ENCODE results near the gene C1QTNF5. TPM values are rescaled to one million over a fixed set of nuclear protein-coding genes. Genes with fewer than 3 reads are reported as not detected.

The C1QTNF5 gene
- total and polyA plus RNA-seq, 7 experiments from 2014 or later, result not detected

- Histone ChIP-seq H3K36me3 (ENCODE audit: control insufficient read depth in 2 of 3, insufficient read depth in 3 of 3, low read length in 3 of 3) (no peaks in the 10 kb centered on the region), H3K4me1 (ENCODE audit: control insufficient read depth in 2 of 2, insufficient read depth in 2 of 2, low read length in 2 of 2) (no peaks in the 10 kb centered on the region), H3K27me3 (ENCODE audit: control insufficient read depth in 2 of 2, insufficient read depth in 2 of 2, low read length in 2 of 2) (peaks cover 5 to 22% of the 10 kb centered on the region in 2 donors), H3K4me3 (ENCODE audit: low read length) (no peak overlapping the region), H3K27ac (ENCODE audit: low read depth, low read length) (no peak overlapping the region), H3K9me3 (ENCODE audit: control insufficient read depth in 2 of 3, low read length in 3 of 3) (no peaks in the 10 kb centered on the region)
- DNase-seq (peak in 8 of 9 donors; percentile 31 to 80 (median 47)), ATAC-seq (peak; percentile 91)
- Mint-ChIP-seq H3K27me3 (peaks cover 36 to 60% (median 46%) of the 10 kb centered on the region in 5 donors), H3K9me3 (peaks cover 0 to 1% (median 0%) of the 10 kb centered on the region in 11 donors), H3K36me3 (peaks cover 0 to 6% (median 0%) of the 10 kb centered on the region in 5 donors), H3K27ac (peak overlapping the region in 1 of 9 donors; percentile 17), H3K4me3 (peak overlapping the region; percentile 80 to 91 (median 82)), H3K4me1 (peaks cover 5 to 16% (median 11%) of the 10 kb centered on the region in 7 donors)
- intact Hi-C loops (cut with micrococcal nuclease), result loop anchor here in 1 of 2 donors (1.0 kb wide), 2 partner anchors 8 to 17 kb away; partner anchors contain the start of gene USP2
- CTCF ChIA-PET, result interaction anchor here (0.6 to 1.7 kb wide), 5 partner anchors 8 to 550 kb away, joined by 3 to 4 read pairs (median 3); partner anchors contain the start of gene USP2
- POLR2A ChIA-PET, result no interaction called here
Measured at GRCh38 chr11:119363851-119364590, 23.3 kb upstream of the C1QTNF5 start.

- CTCF ChIA-PET, result interaction anchor here (0.5 kb wide), 1 partner anchor 80 kb away, joined by 3 read pairs; no protein-coding TSS in a partner anchor
- peaks cover 0 to 6% (median 0%) of the 10 kb centered on the region in 5 donors for H3K36me3 Mint-ChIP-seq
- H3K4me3 Mint-ChIP-seq, result peak overlapping the region in 9 of 10 donors; percentile 27 to 78 (median 45)
- POLR2A ChIA-PET, result no interaction called here
- intact Hi-C loops (cut with micrococcal nuclease), result no loop called here
- no peak overlapping the region for H3K27ac ChIP-seq (ENCODE audit: low read depth, low read length)
- no peaks in the 10 kb centered on the region for H3K36me3 ChIP-seq (ENCODE audit: control insufficient read depth in 2 of 3, insufficient read depth in 3 of 3, low read length in 3 of 3)
- ATAC-seq (no peak), DNase-seq (peak in 1 of 9 donors; percentile 6)
- H3K9me3 ChIP-seq (ENCODE audit: control insufficient read depth in 2 of 3, low read length in 3 of 3), result no peaks in the 10 kb centered on the region
- no peak overlapping the region for H3K27ac Mint-ChIP-seq
- peaks cover 32 to 63% (median 42%) of the 10 kb centered on the region in 5 donors for H3K27me3 Mint-ChIP-seq
- peaks cover 0 to 1% (median 0%) of the 10 kb centered on the region in 11 donors for H3K9me3 Mint-ChIP-seq
- H3K4me1 ChIP-seq (ENCODE audit: control insufficient read depth in 2 of 2, insufficient read depth in 2 of 2, low read length in 2 of 2), result no peaks in the 10 kb centered on the region
- no peak overlapping the region for H3K4me3 ChIP-seq (ENCODE audit: low read length)
- H3K4me1 Mint-ChIP-seq, result peaks cover 5 to 16% (median 11%) of the 10 kb centered on the region in 7 donors
- peaks cover 5 to 20% of the 10 kb centered on the region in 2 donors for H3K27me3 ChIP-seq (ENCODE audit: control insufficient read depth in 2 of 2, insufficient read depth in 2 of 2, low read length in 2 of 2)
Measured at GRCh38 chr11:119363081-119363850, 22.6 kb upstream of the C1QTNF5 start.

GRCh38 chr11:119362741-119363080 lies 22.0 kb upstream of the C1QTNF5 start:
- Histone ChIP-seq H3K27me3 (ENCODE audit: control insufficient read depth in 2 of 2, insufficient read depth in 2 of 2, low read length in 2 of 2) (peaks cover 5 to 15% of the 10 kb centered on the region in 2 donors), H3K27ac (ENCODE audit: low read depth, low read length) (no peak overlapping the region), H3K9me3 (ENCODE audit: control insufficient read depth in 2 of 3, low read length in 3 of 3) (no peaks in the 10 kb centered on the region), H3K36me3 (ENCODE audit: control insufficient read depth in 2 of 3, insufficient read depth in 3 of 3, low read length in 3 of 3) (no peaks in the 10 kb centered on the region), H3K4me1 (ENCODE audit: control insufficient read depth in 2 of 2, insufficient read depth in 2 of 2, low read length in 2 of 2) (no peaks in the 10 kb centered on the region), H3K4me3 (ENCODE audit: low read length) (no peak overlapping the region)
- DNase-seq (no peak), ATAC-seq (no peak)
- peaks cover 5 to 16% (median 11%) of the 10 kb centered on the region in 7 donors for H3K4me1 Mint-ChIP-seq
- peak overlapping the region in 8 of 10 donors; percentile 20 to 78 (median 44) for H3K4me3 Mint-ChIP-seq
- CTCF ChIA-PET, result no interaction called here
- peaks cover 30 to 64% (median 41%) of the 10 kb centered on the region in 5 donors for H3K27me3 Mint-ChIP-seq
- no peak overlapping the region for H3K27ac Mint-ChIP-seq
- POLR2A ChIA-PET, result no interaction called here
- H3K36me3 Mint-ChIP-seq, result peaks cover 0 to 6% (median 0%) of the 10 kb centered on the region in 5 donors
- H3K9me3 Mint-ChIP-seq, result peaks cover 0 to 1% (median 0%) of the 10 kb centered on the region in 11 donors
- intact Hi-C loops (cut with micrococcal nuclease), result no loop called here

GRCh38 chr11:119361941-119362725 lies 21.4 kb upstream of the C1QTNF5 start:
- ChIA-PET CTCF (interaction anchor here (1.0 kb wide), 1 partner anchor 11 kb away, joined by 3 read pairs; no protein-coding TSS in a partner anchor), POLR2A (no interaction called here)
- intact Hi-C loops (cut with micrococcal nuclease), result no loop called here
- Mint-ChIP-seq H3K4me1 (peaks cover 5 to 22% (median 11%) of the 10 kb centered on the region in 7 donors), H3K27ac (peak overlapping the region in 1 of 9 donors; percentile 67), H3K36me3 (peaks cover 0 to 6% (median 0%) of the 10 kb centered on the region in 5 donors), H3K9me3 (peaks cover 0 to 1% (median 0%) of the 10 kb centered on the region in 11 donors), H3K27me3 (peaks cover 24 to 66% (median 35%) of the 10 kb centered on the region in 5 donors), H3K4me3 (peak overlapping the region in 7 of 10 donors; percentile 20 to 69 (median 43))
- DNase-seq, result no peak
- Histone ChIP-seq H3K4me3 (ENCODE audit: low read length) (no peak overlapping the region), H3K27ac (ENCODE audit: low read depth, low read length) (no peak overlapping the region), H3K27me3 (ENCODE audit: control insufficient read depth in 2 of 2, insufficient read depth in 2 of 2, low read length in 2 of 2) (peaks cover 5 to 15% of the 10 kb centered on the region in 2 donors), H3K4me1 (ENCODE audit: control insufficient read depth in 2 of 2, insufficient read depth in 2 of 2, low read length in 2 of 2) (no peaks in the 10 kb centered on the region), H3K36me3 (ENCODE audit: control insufficient read depth in 2 of 3, insufficient read depth in 3 of 3, low read length in 3 of 3) (no peaks in the 10 kb centered on the region), H3K9me3 (ENCODE audit: control insufficient read depth in 2 of 3, low read length in 3 of 3) (no peaks in the 10 kb centered on the region)
- ATAC-seq, result no peak

- H3K27me3 Mint-ChIP-seq, result peaks cover 16 to 59% (median 31%) of the 10 kb centered on the region in 5 donors
- H3K4me1 Mint-ChIP-seq, result peaks cover 5 to 28% (median 14%) of the 10 kb centered on the region in 7 donors
- ATAC-seq, result no peak
- Histone ChIP-seq H3K27ac (ENCODE audit: low read depth, low read length) (no peak overlapping the region), H3K4me1 (ENCODE audit: control insufficient read depth in 2 of 2, insufficient read depth in 2 of 2, low read length in 2 of 2) (no peaks in the 10 kb centered on the region), H3K9me3 (ENCODE audit: control insufficient read depth in 2 of 3, low read length in 3 of 3) (no peaks in the 10 kb centered on the region), H3K36me3 (ENCODE audit: control insufficient read depth in 2 of 3, insufficient read depth in 3 of 3, low read length in 3 of 3) (no peaks in the 10 kb centered on the region), H3K27me3 (ENCODE audit: control insufficient read depth in 2 of 2, insufficient read depth in 2 of 2, low read length in 2 of 2) (peaks cover 5 to 15% of the 10 kb centered on the region in 2 donors), H3K4me3 (ENCODE audit: low read length) (no peak overlapping the region)
- peaks cover 0 to 1% (median 0%) of the 10 kb centered on the region in 11 donors for H3K9me3 Mint-ChIP-seq
- POLR2A ChIA-PET, result no interaction called here
- H3K4me3 Mint-ChIP-seq, result no peak overlapping the region
- H3K27ac Mint-ChIP-seq, result no peak overlapping the region
- H3K36me3 Mint-ChIP-seq, result peaks cover 0 to under 1% (median 0%) of the 10 kb centered on the region in 5 donors
- CTCF ChIA-PET, result interaction anchor here (0.6 to 1.0 kb wide), 2 partner anchors 12 to 32 kb away, joined by 3 to 4 read pairs; no protein-coding TSS in a partner anchor
- intact Hi-C loops (cut with micrococcal nuclease), result no loop called here
- DNase-seq, result no peak
Measured at GRCh38 chr11:119361056-119361787, 20.5 kb upstream of the C1QTNF5 start.
